GM23338 (cell line): Measurements from ENCODE around the gene ALMS1. TPM values are rescaled to one million over a fixed set of nuclear protein-coding genes. Genes with fewer than 3 reads are reported as not detected.

Experiments
- ATAC-seq: fragments of 200-7000 bp; cut with Tn5 transposase; 3 replicates; pipeline ENCODE4 v1.9.1; 2020
- DNase-seq: peaks from one replicate; pipeline ENCODE4 v3.0.0-alpha.2; 2015; ENCODE audit warnings: low spot score
- H2AFZ ChIP-seq: fragments of 200-600 bp; sonication (generic); 2 replicates; pipeline ENCODE4 v1.8.0; 2016; ENCODE audit warnings: antibody characterized with exemption, mild to moderate bottlenecking, moderate library complexity
- H3F3A ChIP-seq: fragments of 200-600 bp; sonication (generic); replicated peaks from 2 replicates; pipeline ENCODE4 v1.8.0; 2017; ENCODE audit warnings: antibody characterized with exemption, mixed run types, low read depth
- H3K27ac ChIP-seq: fragments of 200-600 bp; sonication (generic); 2 replicates; pipeline ENCODE4 v1.6.1; 2016; ENCODE audit warnings: low read depth
- H3K27me3 ChIP-seq: fragments of 200-600 bp; sonication (generic); 2 replicates; pipeline ENCODE4 v1.8.0; 2016; ENCODE audit warnings: mild to moderate bottlenecking, mixed run types, moderate library complexity; ENCODE audit not compliant: insufficient read depth
- H3K36me3 ChIP-seq: fragments of 200-600 bp; sonication (generic); 2 replicates; pipeline ENCODE4 v1.8.0; 2016; ENCODE audit warnings: mild to moderate bottlenecking; ENCODE audit not compliant: insufficient read depth
- H3K4me1 ChIP-seq: fragments of 200-600 bp; sonication (generic); 2 replicates; pipeline ENCODE4 v1.8.0; 2016; ENCODE audit warnings: mild to moderate bottlenecking, moderate library complexity; ENCODE audit not compliant: insufficient read depth
- H3K4me2 ChIP-seq: fragments of 200-600 bp; sonication (generic); 2 replicates; pipeline ENCODE4 v1.7.1; 2017; ENCODE audit warnings: mixed run types
- H3K4me3 ChIP-seq: fragments of 200-600 bp; sonication (generic); 2 replicates; pipeline ENCODE4 v1.6.1; 2016; ENCODE audit warnings: mixed run types
- H3K79me2 ChIP-seq: fragments of 200-600 bp; sonication (generic); replicated peaks from 2 replicates; pipeline ENCODE4 v1.8.0; 2017; ENCODE audit warnings: mild to moderate bottlenecking; ENCODE audit not compliant: insufficient read depth
- H3K9me2 ChIP-seq: fragments of 200-600 bp; sonication (generic); 2 replicates; pipeline ENCODE4 v1.8.0; 2017; ENCODE audit not compliant: insufficient read depth
- H4K20me1 ChIP-seq: fragments of 200-600 bp; sonication (generic); replicated peaks from 2 replicates; pipeline ENCODE4 v1.8.0; 2017; ENCODE audit warnings: mild to moderate bottlenecking; ENCODE audit not compliant: insufficient read depth
- H3K27ac Mint-ChIP-seq: 2 replicates; pipeline ENCODE4 v1.8.0; 2020; ENCODE audit warnings: inconsistent platforms, mild to moderate bottlenecking, moderate library complexity, mixed read lengths
- H3K27me3 Mint-ChIP-seq: 3 replicates; pipeline ENCODE4 v1.8.0; 2022; ENCODE audit warnings: low read depth, mild to moderate bottlenecking, moderate library complexity, mixed read lengths, inconsistent platforms; ENCODE audit not compliant: insufficient read depth, poor library complexity
- H3K36me3 Mint-ChIP-seq: 3 replicates; pipeline ENCODE4 v1.8.0; 2021; ENCODE audit warnings: low read depth, mild to moderate bottlenecking, inconsistent platforms, moderate library complexity, mixed read lengths
- H3K4me1 Mint-ChIP-seq: 3 replicates; pipeline ENCODE4 v1.8.0; 2020; ENCODE audit warnings: mild to moderate bottlenecking, inconsistent platforms, mixed read lengths
- H3K4me3 Mint-ChIP-seq: 3 replicates; pipeline ENCODE4 v1.8.0; 2021; ENCODE audit warnings: moderate library complexity, mild to moderate bottlenecking, inconsistent platforms, mixed read lengths
- H3K9me3 Mint-ChIP-seq: 3 replicates; pipeline ENCODE4 v1.8.0; 2020; ENCODE audit warnings: moderate library complexity, mild to moderate bottlenecking, inconsistent platforms, mixed read lengths
- CTCF ChIP-seq, 2 experiments: fragments of 200-600 bp in 1 of 2; sonication (generic) in 1 of 2; conservative IDR thresholded peaks; 2 replicates each; pipeline versions ENCODE4 v1.5.1 to v1.6.1; 2016 to 2017; ENCODE audit warnings: antibody characterized with exemption in 2 of 2, low read depth in 2 of 2, mild to moderate bottlenecking in 2 of 2, moderate library complexity in 1 of 2
- EZH2phosphoT487 ChIP-seq: fragments of 200-600 bp; sonication (generic); IDR thresholded peaks from one replicate; pipeline ENCODE4 v1.8.1; 2018; ENCODE audit warnings: antibody characterized with exemption; ENCODE audit not compliant: unreplicated experiment
- JUNB ChIP-seq: IDR thresholded peaks from one replicate; pipeline ENCODE4 v1.6.1; 2016; ENCODE audit warnings: antibody characterized with exemption; ENCODE audit not compliant: unreplicated experiment
- NANOG ChIP-seq: IDR thresholded peaks from 2 replicates; pipeline ENCODE4 v1.6.1; 2016; ENCODE audit warnings: antibody characterized with exemption, borderline replicate concordance
- POLR2AphosphoS5 ChIP-seq: IDR thresholded peaks from 2 replicates; pipeline ENCODE4 v1.6.1; 2016; ENCODE audit warnings: antibody characterized with exemption, low read depth
- REST ChIP-seq: IDR thresholded peaks from one replicate; pipeline ENCODE4 v1.6.1; 2018; ENCODE audit warnings: antibody characterized with exemption; ENCODE audit not compliant: unreplicated experiment
- ZNF114 ChIP-seq: fragments of 250-450 bp; sonication (Bioruptor Pico); IDR thresholded peaks from 2 replicates; pipeline ENCODE4 v1.5.0; 2020; ENCODE audit warnings: mild to moderate bottlenecking, moderate library complexity
- polyA plus RNA-seq: library from polyadenylated mRNA; unstranded; fragments of >200 nt; fragmentation: Nextera tagmentation; extraction: Ambion mirVana; gene quantifications from 2 replicates; pipeline ENCODE4 v1.2.1, GENCODE V29; 2016
- total RNA-seq: library from RNA; depleted of rRNA; stranded (reverse); fragments of >200 nt; shearing (Covaris generic); gene quantifications from 2 replicates; pipeline ENCODE4 v1.2.3, GENCODE V29; 2014
- TF ChIP-seq, protein P1 (sequence below): fragments of 250-450 bp; sonication (Bioruptor Pico); IDR thresholded peaks from 2 replicates; pipeline ENCODE4 v1.5.0; 2020; ENCODE audit warnings: mild to moderate bottlenecking, moderate library complexity

Gene ALMS1
- total and polyA plus RNA-seq, 2 experiments from 2014 or later = 38.8 to 65.7 TPM

GRCh38 chr2:73366060-73366459 lies 19.6 kb upstream of the ALMS1 start:
- H3K4me2 ChIP-seq = no peak overlapping the region
- DNase-seq = no peak
- peaks cover 4% of the 10 kb centered on the region; the same call in 1 of the 2 replicates for H3K9me2 ChIP-seq
- H3K4me3 Mint-ChIP-seq = no peak overlapping the region
- H3K4me1 Mint-ChIP-seq = no peaks in the 10 kb centered on the region
- H4K20me1 ChIP-seq = no peaks in the 10 kb centered on the region
- TF ChIP-seq EZH2phosphoT487 = no peak
- no peak for TF ChIP-seq REST
- TF ChIP-seq JUNB = no peak
- no peak for TF ChIP-seq ZNF114 (CRISPR knock-in tag)
- TF ChIP-seq NANOG = no peak
- TF ChIP-seq, protein P1, sequence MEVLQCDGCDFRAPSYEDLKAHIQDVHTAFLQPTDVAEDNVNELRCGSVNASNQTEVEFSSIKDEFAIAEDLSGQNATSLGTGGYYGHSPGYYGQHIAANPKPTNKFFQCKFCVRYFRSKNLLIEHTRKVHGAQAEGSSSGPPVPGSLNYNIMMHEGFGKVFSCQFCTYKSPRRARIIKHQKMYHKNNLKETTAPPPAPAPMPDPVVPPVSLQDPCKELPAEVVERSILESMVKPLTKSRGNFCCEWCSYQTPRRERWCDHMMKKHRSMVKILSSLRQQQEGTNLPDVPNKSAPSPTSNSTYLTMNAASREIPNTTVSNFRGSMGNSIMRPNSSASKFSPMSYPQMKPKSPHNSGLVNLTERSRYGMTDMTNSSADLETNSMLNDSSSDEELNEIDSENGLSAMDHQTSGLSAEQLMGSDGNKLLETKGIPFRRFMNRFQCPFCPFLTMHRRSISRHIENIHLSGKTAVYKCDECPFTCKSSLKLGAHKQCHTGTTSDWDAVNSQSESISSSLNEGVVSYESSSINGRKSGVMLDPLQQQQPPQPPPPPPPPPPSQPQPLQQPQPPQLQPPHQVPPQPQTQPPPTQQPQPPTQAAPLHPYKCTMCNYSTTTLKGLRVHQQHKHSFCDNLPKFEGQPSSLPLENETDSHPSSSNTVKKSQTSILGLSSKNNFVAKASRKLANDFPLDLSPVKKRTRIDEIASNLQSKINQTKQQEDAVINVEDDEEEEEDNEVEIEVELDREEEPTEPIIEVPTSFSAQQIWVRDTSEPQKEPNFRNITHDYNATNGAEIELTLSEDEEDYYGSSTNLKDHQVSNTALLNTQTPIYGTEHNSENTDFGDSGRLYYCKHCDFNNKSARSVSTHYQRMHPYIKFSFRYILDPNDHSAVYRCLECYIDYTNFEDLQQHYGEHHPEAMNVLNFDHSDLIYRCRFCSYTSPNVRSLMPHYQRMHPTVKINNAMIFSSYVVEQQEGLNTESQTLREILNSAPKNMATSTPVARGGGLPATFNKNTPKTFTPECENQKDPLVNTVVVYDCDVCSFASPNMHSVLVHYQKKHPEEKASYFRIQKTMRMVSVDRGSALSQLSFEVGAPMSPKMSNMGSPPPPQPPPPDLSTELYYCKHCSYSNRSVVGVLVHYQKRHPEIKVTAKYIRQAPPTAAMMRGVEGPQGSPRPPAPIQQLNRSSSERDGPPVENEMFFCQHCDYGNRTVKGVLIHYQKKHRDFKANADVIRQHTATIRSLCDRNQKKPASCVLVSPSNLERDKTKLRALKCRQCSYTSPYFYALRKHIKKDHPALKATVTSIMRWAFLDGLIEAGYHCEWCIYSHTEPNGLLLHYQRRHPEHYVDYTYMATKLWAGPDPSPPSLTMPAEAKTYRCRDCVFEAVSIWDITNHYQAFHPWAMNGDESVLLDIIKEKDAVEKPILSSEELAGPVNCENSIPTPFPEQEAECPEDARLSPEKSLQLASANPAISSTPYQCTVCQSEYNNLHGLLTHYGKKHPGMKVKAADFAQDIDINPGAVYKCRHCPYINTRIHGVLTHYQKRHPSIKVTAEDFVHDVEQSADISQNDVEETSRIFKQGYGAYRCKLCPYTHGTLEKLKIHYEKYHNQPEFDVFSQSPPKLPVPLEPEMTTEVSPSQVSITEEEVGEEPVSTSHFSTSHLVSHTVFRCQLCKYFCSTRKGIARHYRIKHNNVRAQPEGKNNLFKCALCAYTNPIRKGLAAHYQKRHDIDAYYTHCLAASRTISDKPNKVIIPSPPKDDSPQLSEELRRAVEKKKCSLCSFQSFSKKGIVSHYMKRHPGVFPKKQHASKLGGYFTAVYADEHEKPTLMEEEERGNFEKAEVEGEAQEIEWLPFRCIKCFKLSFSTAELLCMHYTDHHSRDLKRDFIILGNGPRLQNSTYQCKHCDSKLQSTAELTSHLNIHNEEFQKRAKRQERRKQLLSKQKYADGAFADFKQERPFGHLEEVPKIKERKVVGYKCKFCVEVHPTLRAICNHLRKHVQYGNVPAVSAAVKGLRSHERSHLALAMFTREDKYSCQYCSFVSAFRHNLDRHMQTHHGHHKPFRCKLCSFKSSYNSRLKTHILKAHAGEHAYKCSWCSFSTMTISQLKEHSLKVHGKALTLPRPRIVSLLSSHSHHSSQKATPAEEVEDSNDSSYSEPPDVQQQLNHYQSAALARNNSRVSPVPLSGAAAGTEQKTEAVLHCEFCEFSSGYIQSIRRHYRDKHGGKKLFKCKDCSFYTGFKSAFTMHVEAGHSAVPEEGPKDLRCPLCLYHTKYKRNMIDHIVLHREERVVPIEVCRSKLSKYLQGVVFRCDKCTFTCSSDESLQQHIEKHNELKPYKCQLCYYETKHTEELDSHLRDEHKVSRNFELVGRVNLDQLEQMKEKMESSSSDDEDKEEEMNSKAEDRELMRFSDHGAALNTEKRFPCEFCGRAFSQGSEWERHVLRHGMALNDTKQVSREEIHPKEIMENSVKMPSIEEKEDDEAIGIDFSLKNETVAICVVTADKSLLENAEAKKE (CRISPR knock-in tag) = no peak
- no peak for TF ChIP-seq CTCF (conservative IDR thresholded peaks at IDR 0.05; ENCODE audit: low read depth in 2 of 2)
- TF ChIP-seq POLR2AphosphoS5 = no peak
- peaks cover 2% of the 10 kb centered on the region for H3K27me3 Mint-ChIP-seq
- H3K27ac Mint-ChIP-seq = no peak overlapping the region
- H3K4me1 ChIP-seq = no peaks in the 10 kb centered on the region
- no peak overlapping the region for H3K4me3 ChIP-seq
- no peaks in the 10 kb centered on the region for H3K79me2 ChIP-seq
- no peaks in the 10 kb centered on the region for H3F3A ChIP-seq
- no peaks in the 10 kb centered on the region for H3K27me3 ChIP-seq
- no peak overlapping the region for H2AFZ ChIP-seq
- no peaks in the 10 kb centered on the region for H3K36me3 Mint-ChIP-seq
- H3K9me3 Mint-ChIP-seq = no peaks in the 10 kb centered on the region
- no peaks in the 10 kb centered on the region for H3K36me3 ChIP-seq
- H3K27ac ChIP-seq = no peak overlapping the region
- ATAC-seq = no peak
